Islet precursor cell (in vitro differentiated cells): ENCODE measurements around the gene METTL26.
A peak's percentile ranks its signal among the peaks of the same experiment; 100 is the strongest.

Experiments used
- DNase-seq: peaks from one replicate; pipeline ENCODE4 v3.0.0-alpha.2; 2018

METTL26 gene

DNA sequence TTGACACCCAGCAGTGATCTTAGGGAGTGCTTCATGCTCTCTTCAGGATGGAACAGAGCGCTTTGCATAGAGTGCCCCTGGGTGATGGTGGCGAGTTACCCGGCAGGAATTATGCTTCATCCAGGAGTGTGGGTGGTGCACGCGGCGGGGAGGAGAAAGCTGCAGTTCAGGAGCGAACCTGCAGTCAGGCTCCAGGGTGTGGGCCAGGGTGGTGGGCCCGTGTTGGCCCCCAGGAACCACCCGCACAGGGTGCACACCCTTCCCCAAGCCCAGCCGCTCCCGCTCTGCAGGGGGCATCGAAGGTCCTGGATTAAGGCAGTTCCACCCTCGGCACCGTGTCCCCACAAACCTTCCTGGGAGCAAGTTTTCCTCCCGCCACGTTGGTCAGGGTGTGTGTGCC lies 42.3 kb downstream of the METTL26 start:
- DNase-seq, result no peak

- no peak for DNase-seq
Measured at GRCh38 chr16:593406-593805, 42.7 kb downstream of the METTL26 start.

GRCh38 chr16:592518-593306 lies 43.4 kb downstream of the METTL26 start:
- DNase-seq, result no peak

- DNase-seq, result no peak
Measured at GRCh38 chr16:591892-592517, 44.1 kb downstream of the METTL26 start.

GRCh38 chr16:591231-591630 lies 44.9 kb downstream of the METTL26 start:
- no peak for DNase-seq

GRCh38 chr16:590815-591200 lies 45.3 kb downstream of the METTL26 start:
- no peak for DNase-seq

- no peak for DNase-seq
Measured at GRCh38 chr16:590188-590814, 45.8 kb downstream of the METTL26 start.

DNA sequence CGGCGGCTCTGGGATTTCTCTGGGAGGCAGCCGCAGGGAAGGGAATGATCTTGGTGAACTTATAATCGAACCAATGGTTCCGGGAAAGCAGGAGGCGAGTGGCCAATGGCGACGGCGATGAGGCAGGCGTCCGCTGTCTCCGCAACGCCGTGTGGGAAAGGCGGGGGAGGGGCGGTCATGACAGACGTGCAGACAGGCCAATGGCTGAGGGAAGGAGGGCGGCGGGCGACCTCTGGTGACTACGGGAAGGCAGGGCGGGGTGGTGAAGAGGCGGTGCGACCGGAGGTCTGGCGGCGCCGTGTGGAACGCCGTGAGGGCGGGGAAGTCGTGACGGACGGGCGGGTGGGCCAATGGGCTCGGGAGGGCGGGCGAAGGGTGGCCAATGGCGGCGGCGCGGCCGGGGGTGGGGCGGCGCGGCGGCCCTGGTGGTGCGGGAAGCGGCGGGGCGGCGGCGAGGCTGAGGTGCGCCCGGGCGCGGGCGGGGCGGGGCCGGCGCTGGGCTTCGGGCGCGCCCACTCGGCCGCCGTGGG lies 46.4 kb downstream of the METTL26 start, which contains the start of gene RAB40C:
RAB40C (plus strand) TSS at position 409 of the 530 bp plus-strand sequence. CDS start 226 bp downstream, outside the sequence.
- DNase-seq, result peak; percentile 99

- peak; percentile 97 for DNase-seq
Measured at GRCh38 chr16:588889-589657, 47.0 kb downstream of the METTL26 start.

DNA sequence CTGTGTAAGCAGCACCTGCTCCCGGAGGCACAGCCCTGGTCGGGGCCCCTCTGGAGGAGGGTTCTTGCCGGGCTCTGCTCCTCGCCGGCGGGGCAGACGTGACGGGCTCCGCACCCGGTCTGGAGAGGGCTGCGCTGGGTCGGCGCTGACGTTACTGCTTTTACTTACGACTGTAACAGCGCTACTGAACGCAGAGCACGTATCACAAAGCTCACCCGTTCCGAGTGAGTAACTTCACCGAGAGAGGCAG lies 47.5 kb downstream of the METTL26 start:
- peak; percentile 75 for DNase-seq

DNA sequence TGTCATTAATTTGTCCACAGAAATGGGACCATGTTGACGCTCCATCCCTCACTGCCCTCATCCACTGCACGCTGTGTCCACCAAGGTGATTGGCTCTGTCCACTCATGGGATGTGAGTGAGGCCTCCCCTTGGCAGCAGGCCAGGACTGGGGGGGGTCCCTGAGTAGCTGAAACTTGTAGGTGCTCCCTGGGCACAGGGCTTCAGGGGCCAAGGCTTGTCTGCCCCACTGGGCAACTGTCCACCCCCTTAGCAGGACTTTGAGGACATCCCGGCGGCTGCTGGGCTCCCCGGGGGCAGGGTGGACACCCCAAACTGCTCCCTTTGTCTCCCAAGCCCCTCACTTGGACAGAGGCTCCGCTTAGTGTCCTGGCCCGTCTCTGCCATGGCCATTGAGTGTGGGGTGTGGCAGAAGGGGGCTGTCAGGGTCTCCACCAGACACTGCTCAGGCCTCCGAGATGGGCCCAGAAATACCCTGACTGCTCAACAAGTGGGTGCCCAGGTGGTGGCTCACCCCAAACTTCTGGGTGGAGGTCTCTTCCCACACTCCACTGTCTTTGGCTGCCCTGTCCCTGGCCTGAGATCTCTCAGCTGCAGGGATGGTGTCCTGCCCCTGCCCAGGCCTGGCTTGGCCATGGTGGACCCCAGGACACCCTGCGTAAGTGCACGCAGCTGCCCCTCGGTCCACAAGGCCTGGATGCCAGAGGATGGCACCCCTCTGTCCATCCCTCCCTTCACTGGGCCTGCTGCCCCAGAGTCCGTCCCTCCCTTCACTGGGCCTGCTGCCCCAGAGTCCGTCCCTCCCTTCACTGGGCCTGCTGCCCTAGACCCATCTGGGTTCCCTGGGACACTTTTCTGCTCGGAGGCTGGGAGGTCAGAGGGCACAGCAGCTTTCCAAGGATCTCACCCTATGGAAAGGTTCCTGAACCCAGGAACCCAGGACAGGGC lies 49.2 kb downstream of the METTL26 start:
- no peak for DNase-seq

GRCh38 chr16:586047-586644 lies 50.0 kb downstream of the METTL26 start:
- DNase-seq, result no peak

- no peak for DNase-seq
Measured at GRCh38 chr16:585351-585750, 50.8 kb downstream of the METTL26 start.
